IMR-90 (cell line): ENCODE data around the gene CROCC. TPM values are rescaled to one million over a fixed set of nuclear protein-coding genes. Genes with fewer than 3 reads are reported as not detected.

Experiments
- ATAC-seq: fragments of 200-7000 bp; cut with Tn5 transposase; 2 replicates; pipeline ENCODE4 v1.9.1; 2020; ENCODE audit warnings: low read depth, mild to moderate bottlenecking, moderate library complexity
- BruUV-seq: library from RNA; stranded (reverse); fragments of 400-500 nt; replicated peaks from 2 replicates; lab custom pipeline; 2021; lab: Mats Ljungman, UMichigan
- CTCF ChIA-PET: fragments of 300-600 bp; formaldehyde crosslinking; extraction: SDS; loops from one replicate; lab custom pipeline; 2021; ENCODE audit warnings: antibody characterized with exemption; lab: Yijun Ruan, JAX
- POLR2A ChIA-PET: fragments of 300-600 bp; sonication (Branson Sonifier 250); formaldehyde crosslinking; loops from one replicate; lab custom pipeline; 2022; ENCODE audit warnings: antibody characterized with exemption; ENCODE audit not compliant: unreplicated experiment; lab: Charles Lee
- DNase-seq: peaks from one replicate; pipeline ENCODE4 v3.0.0; 2013
- H2AFZ ChIP-seq: replicated peaks from 2 replicates; pipeline ENCODE3; 2013; ENCODE audit warnings: low read length, mild to moderate bottlenecking; ENCODE audit not compliant: poor library complexity
- H2AK5ac ChIP-seq: 2 replicates; pipeline ENCODE4 v1.6.1; 2013; ENCODE audit warnings: low read depth, low read length, inconsistent platforms
- H2AK9ac ChIP-seq: replicated peaks from 2 replicates; pipeline ENCODE3; 2013; ENCODE audit warnings: mild to moderate bottlenecking, low read depth, low read length, moderate library complexity; ENCODE audit not compliant: poor library complexity
- H2BK120ac ChIP-seq: 2 replicates; pipeline ENCODE4 v1.6.1; 2013; ENCODE audit warnings: low read depth, low read length, inconsistent platforms
- H2BK15ac ChIP-seq: 3 replicates; pipeline ENCODE4 v1.6.1; 2013; ENCODE audit warnings: low read depth, low read length, inconsistent platforms
- H2BK20ac ChIP-seq: 2 replicates; pipeline ENCODE4 v1.6.1; 2013; ENCODE audit warnings: low read depth, mild to moderate bottlenecking, inconsistent platforms, low read length, moderate library complexity
- H2BK5ac ChIP-seq: 2 replicates; pipeline ENCODE4 v1.6.1; 2013; ENCODE audit warnings: mild to moderate bottlenecking, low read depth, low read length, inconsistent platforms; ENCODE audit not compliant: poor library complexity, severe bottlenecking
- H3K14ac ChIP-seq: replicated peaks from 2 replicates; pipeline ENCODE4 v1.6.1; 2013; ENCODE audit warnings: low read depth, low read length, inconsistent platforms
- H3K18ac ChIP-seq: 2 replicates; pipeline ENCODE4 v1.6.1; 2013; ENCODE audit warnings: low read depth, low read length, control low read depth
- H3K23ac ChIP-seq: 2 replicates; pipeline ENCODE4 v1.6.1; 2013; ENCODE audit warnings: low read depth, low read length, inconsistent platforms
- H3K27ac ChIP-seq: 2 replicates; pipeline ENCODE4 v1.5.1; 2013; ENCODE audit warnings: mild to moderate bottlenecking, control low read depth, low read length; ENCODE audit not compliant: insufficient read depth
- H3K27me3 ChIP-seq: 2 replicates; pipeline ENCODE4 v1.6.1; 2013; ENCODE audit warnings: low read length; ENCODE audit not compliant: control insufficient read depth, insufficient read depth
- H3K36me3 ChIP-seq: 2 replicates; pipeline ENCODE4 v1.6.1; 2013; ENCODE audit warnings: low read length, mixed read lengths; ENCODE audit not compliant: control insufficient read depth, insufficient read depth
- H3K4ac ChIP-seq: 2 replicates; pipeline ENCODE4 v1.6.1; 2013; ENCODE audit warnings: low read depth, low read length, inconsistent platforms
- H3K4me1 ChIP-seq: 2 replicates; pipeline ENCODE4 v1.6.1; 2013; ENCODE audit warnings: low read length, mixed read lengths; ENCODE audit not compliant: control insufficient read depth, insufficient read depth
- H3K4me2 ChIP-seq: 2 replicates; pipeline ENCODE4 v1.6.1; 2013; ENCODE audit warnings: low read depth, mild to moderate bottlenecking, control low read depth, low read length, moderate library complexity
- H3K4me3 ChIP-seq: 2 replicates; pipeline ENCODE4 v1.5.1; 2013; ENCODE audit warnings: low read depth, mild to moderate bottlenecking, control low read depth, low read length, moderate library complexity; ENCODE audit not compliant: insufficient read depth
- H3K56ac ChIP-seq: 2 replicates; pipeline ENCODE4 v1.6.1; 2013; ENCODE audit warnings: low read length, inconsistent platforms; ENCODE audit not compliant: insufficient read depth; ENCODE audit errors: extremely low read depth
- H3K79me1 ChIP-seq, 2 experiments: 2 replicates each; pipeline ENCODE4 v1.6.1; 2013; ENCODE audit warnings: low read length in 2 of 2, inconsistent platforms in 1 of 2, low read depth in 1 of 2
- H3K9ac ChIP-seq: 2 replicates; pipeline ENCODE4 v1.6.1; 2013; ENCODE audit warnings: low read depth, low read length, control low read depth
- H3K9me1 ChIP-seq: 2 replicates; pipeline ENCODE4 v1.6.1; 2013; ENCODE audit warnings: low read length, inconsistent platforms; ENCODE audit not compliant: insufficient read depth
- H3K9me3 ChIP-seq: 2 replicates; pipeline ENCODE4 v1.6.1; 2013; ENCODE audit warnings: low read length; ENCODE audit not compliant: control insufficient read depth, insufficient read depth
- H4K20me1 ChIP-seq: 2 replicates; pipeline ENCODE4 v1.6.1; 2013; ENCODE audit warnings: low read length, inconsistent platforms; ENCODE audit not compliant: insufficient read depth
- H4K5ac ChIP-seq: 2 replicates; pipeline ENCODE4 v1.6.1; 2013; ENCODE audit warnings: mild to moderate bottlenecking, low read depth, low read length, control low read depth
- H4K8ac ChIP-seq, 2 experiments: 2 replicates each; pipeline ENCODE4 v1.6.1; 2013; ENCODE audit warnings: low read depth in 2 of 2, low read length in 2 of 2, control low read depth in 1 of 2, inconsistent platforms in 1 of 2
- H4K91ac ChIP-seq: 2 replicates; pipeline ENCODE4 v1.6.1; 2013; ENCODE audit warnings: low read depth, low read length, inconsistent platforms; ENCODE audit not compliant: insufficient read depth
- CHD1 ChIP-seq: IDR thresholded peaks from 2 replicates; pipeline ENCODE4 v1.6.1; 2012; ENCODE audit warnings: low read depth, low read length, improper control_type of control experiment
- CTCF ChIP-seq: conservative IDR thresholded peaks from 2 replicates; pipeline ENCODE4 v1.5.1; 2012; ENCODE audit warnings: mild to moderate bottlenecking, low read depth, low read length, improper control_type of control experiment
- RFX5 ChIP-seq: IDR thresholded peaks from 2 replicates; pipeline ENCODE4 v1.8.0; 2012; ENCODE audit warnings: low read depth, mild to moderate bottlenecking, low read length, moderate library complexity
- WGBS, 2 experiments: methylation state at CpG; one replicate each; pipeline versions ENCODE4 v1.1.5 to v1.1.7; 2013; ENCODE audit warnings: missing lambda C conversion rate in 2 of 2; ENCODE audit not compliant: insufficient read length in 1 of 2; ENCODE audit errors: extremely low coverage in 2 of 2; 5-methylcytosine and 5-hydroxymethylcytosine counted together
- dilution Hi-C: fragments of 300-500 bp; cut with HindIII; formaldehyde crosslinking; loops from one replicate; pipeline ENCODE4 v1.14.3; 2018; ENCODE audit warnings: low sequenced_read_pairs; ENCODE audit not compliant: unreplicated experiment
- in situ Hi-C: fragments of 300-500 bp; cut with MboI; formaldehyde crosslinking; loops from 3 replicates; pipeline ENCODE4 v1.14.3; 2019; ENCODE audit warnings: low sequenced_read_pairs, inconsistent platforms, mixed read lengths
- intact Hi-C: fragments of 100-400 bp; cut with micrococcal nuclease; formaldehyde crosslinking; loops from 2 replicates; pipeline ENCODE4 v1.10.0; 2022
- polyA plus RNA-seq, 3 experiments: library from polyadenylated mRNA; depleted of rRNA; stranded (reverse); fragments of >200 nt; gene quantifications; 2 replicates each; pipeline ENCODE4 v1.2.3, GENCODE V29; 2012; ENCODE audit warnings: low replicate concordance in 1 of 3
- total RNA-seq: library from RNA; depleted of rRNA; stranded (reverse); fragments of >200 nt; gene quantifications from 2 replicates; pipeline ENCODE4 v1.2.3, GENCODE V29; 2012

CROCC gene
- total and polyA plus RNA-seq, 2 of the 4 experiments (the other 2 are of a cell fraction): 7.5 to 13.7 TPM

GRCh38 chr1:16986962-16987361, 65.2 kb downstream of the CROCC start:
- Histone ChIP-seq H3K14ac (no peak overlapping the region), H3K27ac (no peak overlapping the region), H2BK120ac (no peak overlapping the region), H2AK9ac (no peak overlapping the region), H3K9me3 (no peaks in the 10 kb centered on the region), H4K5ac (no peak overlapping the region), H3K79me1 (no peaks in the 10 kb centered on the region), H3K56ac (no peak overlapping the region), H4K8ac (no peak overlapping the region), H3K4ac (no peak overlapping the region), H2AK5ac (no peak overlapping the region), H3K4me2 (no peak overlapping the region), H3K23ac (no peak overlapping the region), H3K4me1 (peaks cover 2% of the 10 kb centered on the region; the same call in 1 of the 2 replicates), H3K18ac (no peak overlapping the region), H2BK5ac (no peak overlapping the region), H3K9me1 (no peaks in the 10 kb centered on the region), H4K91ac (no peak overlapping the region), H4K20me1 (no peaks in the 10 kb centered on the region), H2BK20ac (no peak overlapping the region), H3K9ac (no peak overlapping the region), H2BK15ac (no peak overlapping the region), H3K36me3 (peaks cover 13% of the 10 kb centered on the region), H3K27me3 (no peaks in the 10 kb centered on the region), H3K4me3 (no peak overlapping the region), H2AFZ (peak overlapping the region; percentile 14)
- ChIA-PET CTCF (no interaction called here), POLR2A (no interaction called here)
- no TSS peak for BruUV-seq
- in situ Hi-C loops (no loop called here), dilution Hi-C loops (no loop called here), intact Hi-C loops (no loop called here)
- ATAC-seq (no peak), DNase-seq (no peak)
- WGBS, 2 experiments: 57% methylated on average over 3 of the region's 16 CpGs; no CpG with 5 or more reads in 1 of the 2 experiments
- TF ChIP-seq CTCF: peak; percentile 33
- TF ChIP-seq RFX5: no peak
- no peak for TF ChIP-seq CHD1
